Heart right ventricle (tissue), 16 donors: ENCODE results near the gene NAPA. TPM values are rescaled to one million over a fixed set of nuclear protein-coding genes. Genes with fewer than 3 reads are reported as not detected.

Source experiments
- ATAC-seq, 8 donors: fragments of 200-7000 bp; cut with Tn5 transposase; one replicate each; pipeline ENCODE4 v1.9.1; 2020; ENCODE audit warnings: mild to moderate bottlenecking in 8 of 8, moderate library complexity in 8 of 8, moderate number of reproducible peaks in 1 of 8
- DNase-seq, 2 donors: peaks; one replicate each; pipeline ENCODE4 v3.0.0-alpha.2; 2020
- H3K27ac ChIP-seq, 10 donors: fragments of 200-600 bp; sonication (generic) in 2 of 10; one replicate each; pipeline versions ENCODE4 v1.5.0 to v1.8.0; 2020 to 2022; ENCODE audit warnings: mild to moderate bottlenecking in 3 of 10
- H3K27me3 ChIP-seq, 7 donors: fragments of 200-600 bp; one replicate each; pipeline ENCODE4 v1.8.0; 2021 to 2022; ENCODE audit warnings: mild to moderate bottlenecking in 2 of 7
- H3K36me3 ChIP-seq, 9 donors: fragments of 200-600 bp; sonication (generic) in 1 of 9; one replicate each; pipeline versions ENCODE4 v1.5.0 to v1.8.0; 2020 to 2022; ENCODE audit warnings: mild to moderate bottlenecking in 2 of 9
- H3K4me1 ChIP-seq, 9 donors: fragments of 200-600 bp; sonication (generic) in 1 of 9; one replicate each; pipeline versions ENCODE4 v1.5.0 to v1.8.0; 2020 to 2022; ENCODE audit warnings: mild to moderate bottlenecking in 4 of 9
- H3K4me3 ChIP-seq, 10 donors: fragments of 200-600 bp; sonication (generic) in 2 of 10; one replicate each; pipeline versions ENCODE4 v1.5.0 to v1.8.0; 2020 to 2022; ENCODE audit warnings: mild to moderate bottlenecking in 7 of 10, moderate library complexity in 2 of 10
- H3K9me3 ChIP-seq, 11 donors: fragments of 200-600 bp in 10 of 11; sonication (generic) in 2 of 11; one replicate each; pipeline versions ENCODE4 v1.5.0 to v1.8.0; 2013 to 2022; ENCODE audit warnings: mild to moderate bottlenecking in 2 of 11, control low read depth in 1 of 11, moderate library complexity in 1 of 11
- WGBS, 2 donors: extraction: QIAGEN DNeasy Blood & Tissue Kit; methylation state at CpG; one replicate each; pipeline ENCODE4 v1.1.7; 2013; ENCODE audit warnings: inconsistent platforms in 1 of 2; 5-methylcytosine and 5-hydroxymethylcytosine counted together
- intact Hi-C, 10 donors: fragments of 100-400 bp; cut with DNase I; formaldehyde crosslinking; loops; one replicate each; pipeline versions ENCODE4 v1.11.1 to v1.14.2; 2022
- polyA plus RNA-seq, 2 donors: library from polyadenylated mRNA; stranded (reverse); fragments of 200-250 nt; gene quantifications; one replicate each; pipeline ENCODE4 v1.2.3, GENCODE V29; 2013
- total RNA-seq, 10 donors: library from RNA; stranded (reverse); fragmentation: NEBNext Ultra II Directional in 3 of 10; extraction: Animal tissue kit (Norgen Biotek cat#: 25700) in 3 of 10; gene quantifications; one replicate each; pipeline versions ENCODE4 v1.2.1 to v1.2.4, GENCODE V29; 2021 to 2023
- TF ChIP-seq, protein P1 (sequence below), 9 donors: fragments of 200-600 bp; sonication (generic) in 2 of 9; IDR thresholded peaks; one replicate each; pipeline versions ENCODE4 v1.5.0 to v1.8.0; 2021 to 2022; ENCODE audit warnings: antibody characterized with exemption in 9 of 9, mild to moderate bottlenecking in 5 of 9, moderate library complexity in 1 of 9
- donor health status: Arrhythmogenic right ventricular cardiomyopathy.
- donor health status: ischemic (EF 13 %, LVEDD 7.1; RV severe dilation, severe dysfunction).
- donor health status: healthy with polysubstance abuse.
- donor health status: DM: no; HTN: yes; CAD: no.
- donor health status: DM: no; HTN: no; CAD: no.
- donor health status: ischemic (EF 25% LVEDD 6.9; RV normal size, moderate dysfunction).
- donor health status: ischemic (EF 25% LVEDD 5.7; RV mildly dilated, moderate dysfunction).
- donor health status: healthy.
- donor health status: DM: yes; HTN: yes; CAD: no.
- donor health status: Ischemic cardiomyopathy.
- donor health status: ischemic (EF 35%, LVEDD 5.7; RV mildly dilated, moderate dysfunction).
- donor health status: nonischemic (EF 11% LVEDD 7.7; RV severe dilation, severe dysfunction).
- donor health status: DM: yes; HTN: yes; CAD: no.
- donor health status: PGD.
- donor health status: ischemic (EF 29% LVEDD 5.4; RV normal size, mild dysfunction).
- donor health status: nonischemic (EF 23%, LVEDD 6.1; RV moderate dilation, normal function).

Gene NAPA
- total and polyA plus RNA-seq, 12 donors: 115 to 183 (median 125) TPM

DNA sequence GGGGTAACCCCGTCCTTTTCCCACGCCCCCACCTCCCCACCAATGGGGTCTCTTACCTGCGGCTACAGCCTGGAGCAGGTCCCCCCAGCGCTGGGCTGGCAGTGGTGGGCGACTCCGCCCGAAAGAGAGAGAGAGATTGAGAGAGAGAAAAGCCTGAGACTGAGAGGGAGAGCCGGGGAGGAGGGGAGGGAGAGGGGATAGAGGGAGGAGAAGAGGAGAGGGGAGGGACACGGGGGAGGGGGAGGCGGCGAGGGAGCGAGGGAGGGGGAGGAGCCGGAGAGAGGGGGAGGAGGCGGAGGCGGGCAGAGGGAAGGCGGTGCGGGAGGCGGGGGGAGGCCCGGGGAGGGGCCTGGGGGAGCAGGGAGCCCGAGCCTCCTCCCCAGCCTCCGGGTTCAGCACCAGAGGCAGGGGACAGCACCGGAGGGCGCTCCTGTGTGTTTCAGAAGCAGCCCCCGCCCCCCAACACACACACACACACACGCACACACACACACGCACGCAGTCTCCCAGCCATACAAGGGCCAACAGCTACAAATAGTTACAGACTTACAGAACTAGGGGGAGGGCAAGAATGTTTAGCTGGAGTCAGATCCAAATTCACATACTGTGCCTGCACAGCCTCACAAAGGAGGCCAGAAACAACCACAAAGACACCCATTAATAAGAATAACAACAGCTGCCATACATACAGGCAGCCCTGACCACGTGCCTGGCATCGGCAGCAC lies 43.0 kb downstream of the NAPA start, which contains the start of gene SLC8A2:
SLC8A2 (minus strand) TSS at position 161 of the 725 bp plus-strand sequence. CDS start 5,490 bp downstream, outside the sequence.
- H3K27me3 ChIP-seq: peaks cover 2 to 73% (median 51%) of the 10 kb centered on the region in 7 donors
- WGBS, 2 donors: 3% methylated on average over 18 to 27 of the region's 29 CpGs
- peak within 1 kb of the TSS in 2 of 10 donors; percentile 17 for H3K4me3 ChIP-seq
- TF ChIP-seq, protein P1, sequence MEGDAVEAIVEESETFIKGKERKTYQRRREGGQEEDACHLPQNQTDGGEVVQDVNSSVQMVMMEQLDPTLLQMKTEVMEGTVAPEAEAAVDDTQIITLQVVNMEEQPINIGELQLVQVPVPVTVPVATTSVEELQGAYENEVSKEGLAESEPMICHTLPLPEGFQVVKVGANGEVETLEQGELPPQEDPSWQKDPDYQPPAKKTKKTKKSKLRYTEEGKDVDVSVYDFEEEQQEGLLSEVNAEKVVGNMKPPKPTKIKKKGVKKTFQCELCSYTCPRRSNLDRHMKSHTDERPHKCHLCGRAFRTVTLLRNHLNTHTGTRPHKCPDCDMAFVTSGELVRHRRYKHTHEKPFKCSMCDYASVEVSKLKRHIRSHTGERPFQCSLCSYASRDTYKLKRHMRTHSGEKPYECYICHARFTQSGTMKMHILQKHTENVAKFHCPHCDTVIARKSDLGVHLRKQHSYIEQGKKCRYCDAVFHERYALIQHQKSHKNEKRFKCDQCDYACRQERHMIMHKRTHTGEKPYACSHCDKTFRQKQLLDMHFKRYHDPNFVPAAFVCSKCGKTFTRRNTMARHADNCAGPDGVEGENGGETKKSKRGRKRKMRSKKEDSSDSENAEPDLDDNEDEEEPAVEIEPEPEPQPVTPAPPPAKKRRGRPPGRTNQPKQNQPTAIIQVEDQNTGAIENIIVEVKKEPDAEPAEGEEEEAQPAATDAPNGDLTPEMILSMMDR (IDR thresholded peaks at IDR 0.05): no peak
- no peaks in the 10 kb centered on the region for H3K9me3 ChIP-seq
- intact Hi-C loops: no loop called here
- no peak within 1 kb of the TSS for H3K27ac ChIP-seq
- no peaks in the 10 kb centered on the region for H3K36me3 ChIP-seq
- DNase-seq (peak; percentile 64 to 73), ATAC-seq (peak; percentile 57 to 84 (median 79))
- H3K4me1 ChIP-seq: peaks cover 0 to 12% (median 4%) of the 10 kb centered on the region in 9 donors

- ATAC-seq (peak in 1 of 8 donors; percentile 9), DNase-seq (no peak)
- intact Hi-C loops: no loop called here
- Histone ChIP-seq H3K36me3 (no peaks in the 10 kb centered on the region), H3K9me3 (no peaks in the 10 kb centered on the region), H3K4me3 (peak overlapping the region in 1 of 10 donors; percentile 5), H3K27ac (no peak overlapping the region), H3K4me1 (peaks cover 0 to 12% (median 4%) of the 10 kb centered on the region in 9 donors), H3K27me3 (peaks cover 2 to 78% (median 57%) of the 10 kb centered on the region in 7 donors)
- 2% methylated on average over 15 to 16 of the region's 16 CpGs for WGBS, 2 donors
- TF ChIP-seq, protein P1 (IDR thresholded peaks at IDR 0.05): no peak
These were observed 43.5 kb downstream of the NAPA start for GRCh38 chr19:47471381-47471732.

GRCh38 chr19:47470447-47471195 lies 44.2 kb downstream of the NAPA start:
- DNase-seq (no peak), ATAC-seq (no peak)
- Histone ChIP-seq H3K9me3 (no peaks in the 10 kb centered on the region), H3K36me3 (no peaks in the 10 kb centered on the region), H3K4me1 (peaks cover 0 to 12% (median 4%) of the 10 kb centered on the region in 9 donors), H3K4me3 (no peak overlapping the region), H3K27ac (no peak overlapping the region), H3K27me3 (peaks cover 2 to 85% (median 58%) of the 10 kb centered on the region in 7 donors)
- TF ChIP-seq, protein P1 (IDR thresholded peaks at IDR 0.05): no peak
- 25 to 30% methylated on average over 13 of the region's 13 CpGs for WGBS, 2 donors
- intact Hi-C loops: no loop called here

DNA sequence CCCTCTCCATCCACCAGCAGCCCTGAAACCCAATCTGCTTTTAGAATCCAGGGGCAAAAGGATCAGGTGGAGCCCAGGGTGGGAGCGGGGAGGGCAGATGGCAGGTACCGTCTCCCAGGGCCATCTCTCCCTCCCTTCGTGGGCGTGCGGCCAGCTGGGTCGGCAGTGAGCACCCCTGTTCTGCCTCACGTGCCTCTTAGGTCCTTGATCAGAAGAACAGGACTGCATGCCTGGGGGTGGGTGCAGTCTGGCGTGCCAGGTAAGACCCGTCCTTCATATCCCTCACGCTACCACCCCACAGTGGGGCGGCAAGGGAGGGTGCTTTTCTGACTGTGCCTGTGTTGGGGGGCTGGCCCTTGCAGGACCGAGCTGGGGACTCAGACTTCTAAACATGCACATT lies 45.1 kb downstream of the NAPA start:
- Histone ChIP-seq H3K4me1 (peaks cover 0 to 12% (median 4%) of the 10 kb centered on the region in 9 donors), H3K27me3 (peaks cover 2 to 77% (median 58%) of the 10 kb centered on the region in 7 donors), H3K4me3 (no peak overlapping the region), H3K36me3 (no peaks in the 10 kb centered on the region), H3K9me3 (no peaks in the 10 kb centered on the region), H3K27ac (no peak overlapping the region)
- DNase-seq: no peak
- TF ChIP-seq, protein P1 (IDR thresholded peaks at IDR 0.05): no peak
- ATAC-seq: no peak
- 22 to 24% methylated on average over 11 to 12 of the region's 12 CpGs for WGBS, 2 donors
- intact Hi-C loops: no loop called here
